GM06990 (cell line): ENCODE measurements around the gene PRKG1.
"Not testable (repeated sequence)": the region's sequence is repeated elsewhere in the genome, so short reads cannot be mapped to it uniquely, and the experiment has no call there.

ENCODE experiments used
- DNase-seq: peaks from one replicate; pipeline ENCODE4 v3.0.0-alpha.2; 2011; ENCODE audit not compliant: insufficient read length; ENCODE audit errors: extremely low read depth
- H3K27me3 ChIP-seq: replicated peaks from 2 replicates; pipeline ENCODE4 v1.6.0; 2011; ENCODE audit warnings: low read length; ENCODE audit not compliant: control insufficient read depth, insufficient read depth
- H3K36me3 ChIP-seq: 2 replicates; pipeline ENCODE4 v1.5.1; 2011; ENCODE audit warnings: low read length; ENCODE audit not compliant: control insufficient read depth, insufficient read depth
- H3K4me3 ChIP-seq: replicated peaks from 2 replicates; pipeline ENCODE4 v1.5.1; 2011; ENCODE audit warnings: low read depth, mild to moderate bottlenecking, control low read depth, low read length
- TF ChIP-seq, protein P1 (sequence below): IDR thresholded peaks from 2 replicates; pipeline ENCODE4 v1.5.1; 2011; ENCODE audit warnings: low read length, control low read depth, mild to moderate bottlenecking, inconsistent platforms; ENCODE audit not compliant: insufficient read depth, poor library complexity, severe bottlenecking

Gene PRKG1

GRCh38 chr10:51206500-51206899, 132.2 kb downstream of the PRKG1 start:
- Histone ChIP-seq H3K36me3 (no peaks in the 10 kb centered on the region), H3K4me3 (no peak overlapping the region), H3K27me3 (no peaks in the 10 kb centered on the region)
- TF ChIP-seq, protein P1, sequence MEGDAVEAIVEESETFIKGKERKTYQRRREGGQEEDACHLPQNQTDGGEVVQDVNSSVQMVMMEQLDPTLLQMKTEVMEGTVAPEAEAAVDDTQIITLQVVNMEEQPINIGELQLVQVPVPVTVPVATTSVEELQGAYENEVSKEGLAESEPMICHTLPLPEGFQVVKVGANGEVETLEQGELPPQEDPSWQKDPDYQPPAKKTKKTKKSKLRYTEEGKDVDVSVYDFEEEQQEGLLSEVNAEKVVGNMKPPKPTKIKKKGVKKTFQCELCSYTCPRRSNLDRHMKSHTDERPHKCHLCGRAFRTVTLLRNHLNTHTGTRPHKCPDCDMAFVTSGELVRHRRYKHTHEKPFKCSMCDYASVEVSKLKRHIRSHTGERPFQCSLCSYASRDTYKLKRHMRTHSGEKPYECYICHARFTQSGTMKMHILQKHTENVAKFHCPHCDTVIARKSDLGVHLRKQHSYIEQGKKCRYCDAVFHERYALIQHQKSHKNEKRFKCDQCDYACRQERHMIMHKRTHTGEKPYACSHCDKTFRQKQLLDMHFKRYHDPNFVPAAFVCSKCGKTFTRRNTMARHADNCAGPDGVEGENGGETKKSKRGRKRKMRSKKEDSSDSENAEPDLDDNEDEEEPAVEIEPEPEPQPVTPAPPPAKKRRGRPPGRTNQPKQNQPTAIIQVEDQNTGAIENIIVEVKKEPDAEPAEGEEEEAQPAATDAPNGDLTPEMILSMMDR: no peak
- no peak for DNase-seq

- H3K27me3 ChIP-seq, DNase-seq, H3K4me3 ChIP-seq, H3K36me3 ChIP-seq: not testable (repeated sequence)
These were observed 138.7 kb downstream of the PRKG1 start for GRCh38 chr10:51212937-51213336.

DNA sequence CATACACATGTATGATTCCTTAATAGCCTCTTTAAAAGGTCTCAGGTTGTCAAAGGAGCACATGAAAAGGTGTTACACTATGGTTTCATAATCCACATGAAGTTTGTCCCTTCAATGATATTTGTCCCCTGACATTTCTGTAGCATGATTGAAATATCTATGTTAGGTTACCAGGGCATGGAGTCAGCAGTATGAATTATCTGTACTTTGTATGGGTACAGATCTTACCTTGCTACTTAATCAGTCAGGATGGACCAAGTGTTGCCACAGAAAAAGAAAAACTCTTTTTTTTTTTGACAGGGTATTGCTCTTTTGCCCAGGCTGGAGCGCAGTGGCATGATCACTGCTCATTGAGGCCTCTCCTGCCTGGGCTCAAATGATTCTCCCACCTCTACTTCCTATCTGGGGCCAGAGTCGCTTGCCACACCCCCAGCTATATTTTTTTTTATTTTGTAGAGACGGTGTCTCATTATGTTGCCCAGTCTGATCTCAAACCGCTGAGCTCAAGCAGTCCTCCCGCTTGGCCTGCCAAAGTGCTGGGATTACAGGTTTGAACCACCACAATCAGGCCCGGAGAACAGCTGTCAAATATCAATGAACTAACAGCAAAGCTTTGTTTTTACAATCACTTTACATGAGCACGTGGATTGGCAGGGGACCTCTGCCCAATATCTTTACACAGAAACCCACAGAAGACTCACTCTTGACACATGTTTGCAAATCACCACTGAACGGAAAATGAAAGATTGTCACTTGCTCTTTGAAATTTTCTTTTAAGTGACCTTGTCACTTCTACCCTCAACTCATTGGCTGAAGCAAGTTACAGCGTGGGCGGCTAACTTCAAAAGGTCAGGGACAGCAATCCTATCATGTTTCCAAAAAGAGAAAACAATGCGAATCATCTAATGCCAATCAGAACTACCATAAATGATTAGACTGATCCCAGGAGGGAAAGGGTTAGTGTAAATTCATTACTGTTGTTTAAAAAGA, 140.2 kb downstream of the PRKG1 start:
- H3K4me3 ChIP-seq: no peak overlapping the region
- DNase-seq: no peak
- no peaks in the 10 kb centered on the region for H3K27me3 ChIP-seq
- H3K36me3 ChIP-seq: no peaks in the 10 kb centered on the region
- TF ChIP-seq, protein P1: no peak

DNA sequence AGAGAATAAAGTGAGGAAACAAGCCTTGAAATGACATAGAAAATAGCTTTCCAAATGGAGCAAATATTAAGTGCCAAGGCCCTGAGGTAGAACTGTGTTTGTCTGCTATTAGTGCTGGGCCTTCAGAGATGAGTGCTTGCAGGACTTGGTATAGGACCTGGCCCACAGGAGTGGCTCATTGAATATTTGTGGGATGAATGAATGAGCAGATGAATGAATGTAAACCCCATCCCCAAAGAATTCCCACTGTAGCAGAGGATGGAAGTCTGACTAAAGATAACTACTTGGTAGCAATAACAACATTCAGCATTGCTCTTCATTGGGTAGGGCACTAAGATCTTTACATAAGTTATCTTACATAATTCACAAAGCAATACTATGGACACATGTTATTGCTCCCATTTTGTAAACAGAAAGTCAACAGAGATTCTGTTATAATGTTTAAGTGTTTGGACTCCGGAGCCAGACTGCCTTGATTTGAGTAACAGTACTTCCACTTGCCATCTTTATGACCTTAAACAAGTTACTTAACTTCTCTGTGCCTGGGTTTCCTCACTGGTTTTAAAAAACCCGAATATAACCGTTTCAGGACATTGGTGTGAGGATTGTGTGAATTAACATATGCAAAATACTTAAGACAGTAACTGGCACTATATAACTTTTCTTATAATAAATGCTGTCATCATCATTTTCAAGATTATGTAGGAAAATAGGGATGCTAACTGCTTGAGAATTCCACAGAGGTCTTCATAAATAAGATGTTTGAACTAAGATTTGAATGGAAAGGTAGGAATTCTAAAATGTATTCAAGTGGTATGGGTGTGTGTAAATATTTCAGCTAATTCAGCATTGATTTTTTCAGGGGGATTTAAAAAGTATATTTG, 141.9 kb downstream of the PRKG1 start:
- Histone ChIP-seq H3K36me3 (no peaks in the 10 kb centered on the region), H3K27me3 (no peaks in the 10 kb centered on the region), H3K4me3 (no peak overlapping the region)
- TF ChIP-seq, protein P1: no peak
- DNase-seq: no peak

GRCh38 chr10:51217505-51217904, 143.2 kb downstream of the PRKG1 start:
- DNase-seq: no peak
- no peaks in the 10 kb centered on the region for H3K27me3 ChIP-seq
- TF ChIP-seq, protein P1: no peak
- no peaks in the 10 kb centered on the region for H3K36me3 ChIP-seq
- H3K4me3 ChIP-seq: no peak overlapping the region
